HG02938 (cell line): ENCODE measurements around the gene SLF1.

Experiments
- ATAC-seq: cut with Tn5 transposase; IDR thresholded peaks from one replicate; pipeline ENCODE4 v1.9.1; 2021; ENCODE audit warnings: mild to moderate bottlenecking, moderate library complexity; ENCODE audit not compliant: unreplicated experiment

The SLF1 gene

GRCh38 chr5:94707359-94707758 lies 88.9 kb downstream of the SLF1 start:
- ATAC-seq: no peak

- no peak for ATAC-seq
Observed at GRCh38 chr5:94709277-94709676, 90.8 kb downstream of the SLF1 start.

GRCh38 chr5:94711785-94712184 lies 93.3 kb downstream of the SLF1 start:
- no peak for ATAC-seq

- no peak for ATAC-seq
Observed at GRCh38 chr5:94715768-94716167, 97.3 kb downstream of the SLF1 start.

GRCh38 chr5:94725142-94725541 lies 106.7 kb downstream of the SLF1 start:
- ATAC-seq: no peak

- no peak for ATAC-seq
Observed at GRCh38 chr5:94731471-94731870, 113.0 kb downstream of the SLF1 start.

- no peak for ATAC-seq
Observed at GRCh38 chr5:94736498-94736897, 118.0 kb downstream of the SLF1 start.

GRCh38 chr5:94740286-94740685 lies 121.8 kb downstream of the SLF1 start:
- ATAC-seq: no peak

GRCh38 chr5:94742852-94743251 lies 124.4 kb downstream of the SLF1 start:
- ATAC-seq: no peak

- ATAC-seq: no peak
Observed at GRCh38 chr5:94744906-94745305, 126.4 kb downstream of the SLF1 start.

- ATAC-seq: peak; percentile 82
Observed at GRCh38 chr5:94745786-94746730, 127.6 kb downstream of the SLF1 start.

GRCh38 chr5:94746731-94747124 lies 128.3 kb downstream of the SLF1 start:
- ATAC-seq: peak; percentile 38
